HG03571 (cell line): ENCODE data around the gene PHF20.
"Not testable (repeated sequence)": the region's sequence is repeated elsewhere in the genome, so short reads cannot be mapped to it uniquely, and the experiment has no call there.

ENCODE experiments used
- ATAC-seq: cut with Tn5 transposase; IDR thresholded peaks from one replicate; pipeline ENCODE4 v1.9.1; 2021; ENCODE audit not compliant: unreplicated experiment

PHF20 gene

DNA sequence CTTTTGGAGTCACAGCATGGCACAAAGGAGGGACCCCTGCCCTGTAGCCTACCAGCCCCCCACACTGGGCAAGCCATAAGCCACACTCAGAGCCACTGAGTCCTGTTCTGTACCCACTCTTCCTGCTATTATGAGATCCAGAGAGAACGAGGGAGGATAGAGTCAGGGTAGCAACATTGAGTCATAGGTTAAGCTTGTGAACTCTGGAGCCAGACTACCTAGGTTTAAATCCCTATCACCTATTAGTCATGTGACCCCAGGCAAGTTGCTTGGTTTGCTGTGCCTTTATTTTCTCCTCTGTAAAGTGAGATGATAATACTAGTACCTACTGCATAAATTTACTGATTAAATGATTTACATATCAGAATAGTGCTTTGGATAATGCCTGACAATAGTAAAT lies 197.1 kb downstream of the PHF20 start:
- ATAC-seq = no peak

GRCh38 chr20:35971981-35972380 lies 200.2 kb downstream of the PHF20 start:
- ATAC-seq = no peak

- ATAC-seq = no peak
Observed at GRCh38 chr20:35972462-35972861, 200.6 kb downstream of the PHF20 start.

DNA sequence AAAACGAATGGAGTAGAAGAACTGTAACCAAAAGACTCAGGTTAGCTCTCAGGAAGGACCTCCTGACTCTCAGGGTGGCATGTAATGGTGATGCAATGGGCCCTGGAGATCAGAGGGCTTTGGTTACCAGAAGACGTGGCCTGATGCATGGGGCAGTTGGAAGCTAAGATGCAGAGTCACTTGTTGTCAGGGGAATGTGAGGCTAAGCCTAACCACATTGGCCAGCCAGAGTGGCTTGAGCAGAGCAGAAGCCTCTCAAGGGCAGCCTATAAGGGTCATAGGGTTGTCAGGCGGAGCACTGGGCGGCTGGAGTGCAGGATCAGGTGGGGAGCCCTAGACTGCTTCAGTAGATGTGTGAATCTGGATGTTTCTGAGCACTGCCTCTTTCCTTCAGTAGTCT lies 202.4 kb downstream of the PHF20 start:
- ATAC-seq = no peak

GRCh38 chr20:35975576-35976373 lies 204.0 kb downstream of the PHF20 start:
- ATAC-seq = no peak

DNA sequence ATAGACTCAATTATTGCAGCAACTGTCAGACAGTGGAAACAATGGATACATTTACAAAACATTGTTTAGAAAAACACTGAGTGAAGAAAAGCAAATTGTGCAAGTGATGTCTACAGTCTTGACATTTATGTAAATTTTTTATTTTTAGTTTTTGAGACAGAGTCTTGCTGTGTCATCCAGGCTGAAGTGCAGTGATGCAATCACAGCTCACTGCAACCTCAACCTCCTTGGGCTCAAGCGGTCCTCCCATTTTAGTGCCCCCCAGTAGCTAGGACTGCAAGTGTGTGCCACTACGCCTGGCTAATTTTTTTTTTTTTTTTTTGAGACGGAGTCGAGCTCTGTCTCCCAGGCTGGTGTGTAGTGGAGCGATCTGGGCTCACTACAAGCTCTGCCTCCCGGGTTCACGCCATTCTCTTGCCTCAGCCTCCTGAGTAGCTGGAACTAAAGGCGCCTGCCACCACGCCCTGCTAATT lies 206.3 kb downstream of the PHF20 start:
- no peak for ATAC-seq

- no peak for ATAC-seq
Observed at GRCh38 chr20:35979544-35979943, 207.7 kb downstream of the PHF20 start.

DNA sequence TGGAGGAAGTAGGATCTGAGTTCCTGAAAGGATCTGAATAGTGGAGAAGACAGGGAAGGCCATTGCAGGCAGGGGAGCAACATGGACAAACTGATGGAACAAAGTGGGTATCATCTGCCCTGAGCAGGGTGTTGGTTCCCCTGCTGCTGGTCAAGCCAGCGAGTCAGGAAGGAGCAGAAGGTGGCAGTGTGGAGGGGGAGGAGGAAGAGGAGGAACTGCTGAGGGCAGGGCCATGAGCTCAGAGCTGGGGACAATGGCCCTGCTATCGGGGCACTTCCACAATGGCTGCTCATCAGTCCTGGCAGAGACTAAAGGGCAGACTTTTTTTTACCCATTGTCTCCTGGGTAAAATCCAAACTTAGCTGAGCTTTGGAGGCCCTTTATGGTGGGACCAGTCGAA lies 210.2 kb downstream of the PHF20 start:
- ATAC-seq = no peak

DNA sequence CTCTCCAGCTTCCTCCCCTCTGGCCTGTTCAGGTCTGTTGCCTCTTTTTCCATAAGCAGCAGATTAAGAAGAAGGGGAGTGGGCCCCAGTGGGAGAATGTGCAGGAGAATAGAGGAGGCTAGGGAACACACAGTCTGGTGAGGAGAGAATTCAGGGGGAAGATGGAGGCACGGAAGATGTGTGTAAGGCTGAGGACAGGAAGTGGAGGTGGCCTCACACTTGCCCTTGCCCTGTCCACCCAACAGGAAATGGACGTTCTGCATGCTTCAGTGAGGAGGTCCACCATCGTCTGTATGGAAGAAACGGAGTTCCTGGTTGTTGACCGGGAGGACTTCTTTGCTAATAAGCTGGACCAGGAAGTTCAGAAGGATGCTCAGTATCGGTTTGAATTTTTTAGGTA lies 212.6 kb downstream of the PHF20 start:
- ATAC-seq = no peak

DNA sequence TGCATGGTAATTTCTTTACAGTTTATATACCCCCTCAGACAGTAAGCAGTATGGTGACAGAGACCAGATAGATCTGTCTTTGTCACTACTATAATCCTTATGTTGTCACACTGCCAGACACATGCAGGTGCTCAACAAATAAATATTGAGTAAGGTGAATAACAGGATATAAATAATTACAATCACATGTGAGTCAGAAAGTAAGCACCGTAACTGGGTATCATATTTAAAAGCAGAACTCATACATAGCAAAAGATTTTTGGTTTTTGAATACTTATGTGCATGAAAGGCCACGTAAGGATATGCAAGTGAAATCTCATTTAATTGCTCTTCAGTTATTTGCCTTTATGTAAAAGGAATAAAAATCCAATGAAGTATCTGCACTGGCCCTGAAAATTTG lies 214.0 kb downstream of the PHF20 start:
- ATAC-seq = no peak

- ATAC-seq = no peak
Observed at GRCh38 chr20:35988910-35989463, 217.2 kb downstream of the PHF20 start.

- no peak for ATAC-seq
Observed at GRCh38 chr20:35991142-35991771, 219.4 kb downstream of the PHF20 start.

- no peak for ATAC-seq
Observed at GRCh38 chr20:35992713-35993335, 221.0 kb downstream of the PHF20 start.

DNA sequence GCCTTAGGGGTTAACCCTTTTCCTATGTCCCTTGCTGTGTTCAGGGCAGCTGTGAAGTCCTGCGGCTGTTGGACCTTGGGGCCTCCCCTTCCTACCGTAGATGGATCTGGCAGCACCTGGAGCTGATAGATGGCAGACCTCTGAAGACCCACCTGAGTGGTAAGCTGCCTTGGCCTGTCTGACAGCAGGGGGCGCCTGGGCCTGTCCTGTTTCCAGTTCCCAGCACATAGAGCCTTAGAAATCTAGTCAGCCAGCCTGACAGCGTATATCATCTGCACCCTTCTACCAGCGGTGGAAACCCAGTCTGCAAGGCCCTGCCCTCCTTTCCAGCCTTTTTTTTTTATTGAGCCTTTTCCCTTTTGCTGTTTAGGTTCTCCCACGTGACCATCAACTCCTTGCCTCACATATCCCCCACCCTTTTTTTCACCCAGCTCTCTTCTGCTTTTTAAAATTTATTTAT lies 223.2 kb downstream of the PHF20 start:
- no peak for ATAC-seq

GRCh38 chr20:35996492-35996891 lies 224.7 kb downstream of the PHF20 start:
- not testable (repeated sequence) for ATAC-seq
